ENCODE measurements around the gene ITIH4.

ITIH4 gene

GRCh38 chr3:52790741-52791140 is 39.7 kb downstream of the ITIH4 start:
- H3K4me3 ChIP-seq (ENCODE audit: low read length, poor library complexity, severe bottlenecking) = no peak overlapping the region
- no peaks in the 10 kb centered on the region for H3K4me1 ChIP-seq (ENCODE audit: insufficient read depth, low read length, poor library complexity, severe bottlenecking)
- H3K9me2 ChIP-seq (replicated peaks; ENCODE audit: low read depth, low read length) = no peaks in the 10 kb centered on the region
- no peak overlapping the region for H3K4me2 ChIP-seq (ENCODE audit: low read depth, low read length, poor library complexity, severe bottlenecking)
- H4K20me1 ChIP-seq (ENCODE audit: insufficient read depth, low read length, poor library complexity, severe bottlenecking) = no peaks in the 10 kb centered on the region
- no peaks in the 10 kb centered on the region for H3K27me3 ChIP-seq (ENCODE audit: insufficient read depth, low read length, poor library complexity, severe bottlenecking)
- no peaks in the 10 kb centered on the region for H3K36me3 ChIP-seq (ENCODE audit: insufficient read depth, low read length)
- no peaks in the 10 kb centered on the region for H3K79me2 ChIP-seq (ENCODE audit: insufficient read depth, low read length)
- TF ChIP-seq CTCF (conservative IDR thresholded peaks at IDR 0.05; ENCODE audit: low read length) (no peak), EZH2phosphoT487 (IDR thresholded peaks at IDR 0.05; ENCODE audit: borderline replicate concordance) (no peak)
- H3F3A ChIP-seq (ENCODE audit: low read depth) = no peaks in the 10 kb centered on the region
- H2AFZ ChIP-seq (ENCODE audit: low read length) = no peak overlapping the region
- H3K9me3 ChIP-seq (ENCODE audit: insufficient read depth, low read depth, low read length) = no peaks in the 10 kb centered on the region
- no peak overlapping the region for H3K9ac ChIP-seq (ENCODE audit: low read depth, low read length, poor library complexity, severe bottlenecking)

- Histone ChIP-seq H3K4me1 (ENCODE audit: insufficient read depth, low read length, poor library complexity, severe bottlenecking) (no peaks in the 10 kb centered on the region), H4K20me1 (ENCODE audit: insufficient read depth, low read length, poor library complexity, severe bottlenecking) (no peaks in the 10 kb centered on the region)
- no peak for TF ChIP-seq EZH2phosphoT487 (IDR thresholded peaks at IDR 0.05; ENCODE audit: borderline replicate concordance)
- TF ChIP-seq CTCF (conservative IDR thresholded peaks at IDR 0.05; ENCODE audit: low read length) = no peak
Measured at GRCh38 chr3:52790337-52790736, 40.1 kb downstream of the ITIH4 start.

DNA sequence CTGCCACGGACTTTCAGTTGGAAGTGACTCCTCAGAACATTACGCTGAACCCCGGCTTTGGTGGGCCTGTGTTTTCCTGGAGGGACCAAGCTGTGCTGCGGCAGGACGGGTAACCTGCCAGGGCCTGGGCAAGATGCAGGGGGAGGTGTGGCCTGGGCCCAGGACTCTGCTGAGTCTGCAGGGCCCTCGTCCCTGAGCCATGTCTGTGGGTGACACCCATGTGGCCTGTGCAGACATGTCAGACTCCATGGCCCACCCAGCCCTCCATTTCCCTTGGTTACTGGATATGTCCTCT is 40.8 kb downstream of the ITIH4 start:
- H3K79me2 ChIP-seq (ENCODE audit: insufficient read depth, low read length) = no peaks in the 10 kb centered on the region
- H3K9me3 ChIP-seq (ENCODE audit: insufficient read depth, low read depth, low read length) = no peaks in the 10 kb centered on the region
- no peaks in the 10 kb centered on the region for H4K20me1 ChIP-seq (ENCODE audit: insufficient read depth, low read length, poor library complexity, severe bottlenecking)
- H3K4me1 ChIP-seq (ENCODE audit: insufficient read depth, low read length, poor library complexity, severe bottlenecking) = no peaks in the 10 kb centered on the region
- TF ChIP-seq CTCF (conservative IDR thresholded peaks at IDR 0.05; ENCODE audit: low read length) (no peak), EZH2phosphoT487 (IDR thresholded peaks at IDR 0.05; ENCODE audit: borderline replicate concordance) (no peak)
- no peaks in the 10 kb centered on the region for H3K27me3 ChIP-seq (ENCODE audit: insufficient read depth, low read length, poor library complexity, severe bottlenecking)
- H3K9ac ChIP-seq (ENCODE audit: low read depth, low read length, poor library complexity, severe bottlenecking) = no peak overlapping the region
- H3F3A ChIP-seq (ENCODE audit: low read depth) = no peaks in the 10 kb centered on the region
- no peak overlapping the region for H2AFZ ChIP-seq (ENCODE audit: low read length)
- H3K4me3 ChIP-seq (ENCODE audit: low read length, poor library complexity, severe bottlenecking) = no peak overlapping the region
- no peaks in the 10 kb centered on the region for H3K36me3 ChIP-seq (ENCODE audit: insufficient read depth, low read length)
- no peak overlapping the region for H3K4me2 ChIP-seq (ENCODE audit: low read depth, low read length, poor library complexity, severe bottlenecking)
- H3K9me2 ChIP-seq (replicated peaks; ENCODE audit: low read depth, low read length) = no peaks in the 10 kb centered on the region

More at GRCh38 chr3:52790337-52790736, 40.1 kb downstream of the ITIH4 start:
- no peaks in the 10 kb centered on the region for H3K9me3 ChIP-seq (ENCODE audit: insufficient read depth, low read depth, low read length)
- no peaks in the 10 kb centered on the region for H3K27me3 ChIP-seq (ENCODE audit: insufficient read depth, low read length, poor library complexity, severe bottlenecking)
- no peaks in the 10 kb centered on the region for H3K79me2 ChIP-seq (ENCODE audit: insufficient read depth, low read length)
- no peak overlapping the region for H2AFZ ChIP-seq (ENCODE audit: low read length)
- no peak overlapping the region for H3K4me3 ChIP-seq (ENCODE audit: low read length, poor library complexity, severe bottlenecking)
- H3K4me2 ChIP-seq (ENCODE audit: low read depth, low read length, poor library complexity, severe bottlenecking) = no peak overlapping the region
- H3K36me3 ChIP-seq (ENCODE audit: insufficient read depth, low read length) = no peaks in the 10 kb centered on the region
- H3K9me2 ChIP-seq (replicated peaks; ENCODE audit: low read depth, low read length) = no peaks in the 10 kb centered on the region
- no peak overlapping the region for H3K9ac ChIP-seq (ENCODE audit: low read depth, low read length, poor library complexity, severe bottlenecking)
- H3F3A ChIP-seq (ENCODE audit: low read depth) = no peaks in the 10 kb centered on the region
